HG02973 (cell line): ENCODE data around the gene CYSRT1.

Experiments
- ATAC-seq: cut with Tn5 transposase; IDR thresholded peaks from one replicate; pipeline ENCODE4 v1.9.1; 2021; ENCODE audit warnings: moderate library complexity; ENCODE audit not compliant: unreplicated experiment

CYSRT1 gene

DNA sequence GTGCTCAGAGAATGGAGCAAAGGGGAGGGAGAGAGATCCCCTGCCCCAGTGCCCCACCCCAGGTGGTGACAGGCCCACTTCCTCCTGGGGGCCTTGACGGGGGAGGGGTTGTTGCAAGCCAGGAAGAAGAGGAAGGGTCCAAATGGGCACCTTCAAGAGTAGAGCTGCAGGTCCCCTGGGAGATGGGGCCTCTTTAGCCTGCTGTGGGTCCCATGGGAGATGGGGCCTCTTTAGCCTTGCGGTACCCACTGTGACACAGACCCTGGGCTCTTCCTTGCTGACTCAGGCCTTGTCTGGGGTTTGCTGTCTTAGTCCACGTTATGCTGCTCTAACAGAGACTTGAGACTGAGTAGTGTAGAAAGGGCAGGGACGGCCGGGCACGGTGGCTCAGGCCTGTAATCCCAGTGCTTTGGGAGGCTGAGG lies 43.0 kb downstream of the CYSRT1 start:
- ATAC-seq, result no peak

DNA sequence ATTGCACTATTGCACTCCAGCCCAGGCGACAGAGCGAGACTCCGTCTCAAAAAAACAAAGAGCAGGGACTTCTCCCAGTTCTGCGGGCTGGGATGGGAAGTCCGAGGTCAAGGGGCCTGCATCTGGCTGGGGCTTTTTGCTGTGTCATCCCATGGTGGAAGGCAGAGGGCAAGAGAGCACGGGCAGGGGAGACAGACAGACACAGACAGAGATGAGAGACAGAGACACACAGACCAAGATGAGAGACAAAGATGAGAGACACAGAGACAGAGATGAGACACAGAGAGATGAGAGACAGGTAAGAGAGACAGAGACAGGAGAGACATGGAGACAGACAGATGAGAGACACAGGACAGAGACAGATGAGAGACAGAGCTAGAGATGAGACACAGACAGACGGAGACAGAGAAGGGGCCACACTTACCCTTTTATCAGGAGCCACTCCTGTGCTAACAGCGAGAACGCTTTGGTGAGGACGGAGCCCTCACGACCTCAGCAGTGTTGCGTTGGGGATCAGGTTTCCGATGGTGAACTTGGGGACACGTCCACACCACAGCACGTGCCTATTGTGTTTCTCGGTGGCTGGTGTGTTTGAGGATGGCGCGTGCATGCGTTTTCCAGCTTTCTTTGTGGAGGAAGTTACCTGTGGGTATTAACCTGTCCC lies 43.7 kb downstream of the CYSRT1 start:
- ATAC-seq, result no peak

DNA sequence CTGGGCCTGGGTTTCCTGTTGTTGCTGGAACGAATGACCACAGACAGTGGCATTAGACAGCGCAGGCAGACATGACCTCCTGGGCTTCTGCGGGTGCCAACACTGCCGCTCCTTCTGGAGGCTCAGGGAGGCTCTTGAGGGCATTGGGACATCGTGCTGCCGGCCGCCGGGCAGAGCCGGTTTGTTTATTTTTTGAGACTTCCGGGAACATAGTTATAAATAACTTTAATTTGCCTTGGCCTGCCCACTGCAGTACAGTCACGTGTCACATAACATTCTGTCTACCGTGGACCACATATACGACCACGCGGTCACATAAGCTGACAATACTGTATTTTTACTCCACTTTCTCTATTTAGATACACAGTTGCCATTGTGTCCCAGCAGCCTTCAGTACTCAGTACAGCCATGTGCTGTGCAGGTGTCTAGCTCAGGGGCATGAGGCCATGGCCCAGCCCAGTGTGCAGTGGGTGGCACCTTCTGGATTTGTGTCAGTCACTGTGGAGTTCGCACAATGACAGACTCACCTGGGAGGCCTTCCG lies 44.3 kb downstream of the CYSRT1 start:
- ATAC-seq, result no peak

- ATAC-seq, result no peak
Observed at GRCh38 chr9:137270929-137271695, 46.1 kb downstream of the CYSRT1 start.

DNA sequence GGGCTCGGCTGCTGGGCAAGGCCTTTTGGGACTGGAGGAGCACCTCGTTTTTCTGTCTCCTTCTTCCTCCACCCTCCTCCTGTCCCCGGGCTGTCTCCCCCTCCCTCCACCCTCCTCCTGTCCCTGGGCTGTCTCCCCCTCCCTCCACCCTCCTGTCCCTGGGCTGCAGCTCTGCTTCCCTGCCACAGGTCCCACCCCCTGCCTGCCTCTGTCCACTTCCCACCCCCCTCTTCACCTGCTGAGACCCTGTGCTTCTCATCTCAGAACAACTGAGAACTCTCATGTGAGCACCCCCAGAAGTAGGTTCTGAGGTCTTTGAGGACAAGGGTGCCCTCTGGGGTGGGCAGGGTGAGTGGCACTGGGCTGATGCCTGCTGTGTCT lies 46.7 kb downstream of the CYSRT1 start:
- ATAC-seq, result no peak

- ATAC-seq, result no peak
Observed at GRCh38 chr9:137272241-137273094, 47.5 kb downstream of the CYSRT1 start.

DNA sequence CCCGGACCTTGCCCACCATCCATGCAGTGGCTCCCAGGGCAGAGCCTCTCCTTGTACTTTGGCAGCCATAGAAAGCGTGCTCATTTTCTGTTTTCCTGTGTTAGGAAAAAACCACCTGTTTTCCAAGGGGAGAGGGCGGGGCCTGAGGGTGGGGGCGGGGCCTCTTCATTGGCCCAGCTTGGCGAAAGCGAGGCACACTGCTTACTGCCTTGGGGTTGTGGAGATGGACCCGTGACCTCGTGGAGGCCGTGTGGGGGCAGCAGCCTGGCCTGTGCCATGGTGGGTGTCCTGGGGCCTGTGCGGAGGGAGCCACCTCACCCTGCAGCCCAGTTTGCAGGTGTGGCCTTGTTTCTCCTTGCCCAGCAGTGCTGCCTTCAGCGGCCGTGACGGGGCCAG lies 48.1 kb downstream of the CYSRT1 start:
- ATAC-seq, result no peak

- no peak for ATAC-seq
Observed at GRCh38 chr9:137273611-137274320, 48.8 kb downstream of the CYSRT1 start.

DNA sequence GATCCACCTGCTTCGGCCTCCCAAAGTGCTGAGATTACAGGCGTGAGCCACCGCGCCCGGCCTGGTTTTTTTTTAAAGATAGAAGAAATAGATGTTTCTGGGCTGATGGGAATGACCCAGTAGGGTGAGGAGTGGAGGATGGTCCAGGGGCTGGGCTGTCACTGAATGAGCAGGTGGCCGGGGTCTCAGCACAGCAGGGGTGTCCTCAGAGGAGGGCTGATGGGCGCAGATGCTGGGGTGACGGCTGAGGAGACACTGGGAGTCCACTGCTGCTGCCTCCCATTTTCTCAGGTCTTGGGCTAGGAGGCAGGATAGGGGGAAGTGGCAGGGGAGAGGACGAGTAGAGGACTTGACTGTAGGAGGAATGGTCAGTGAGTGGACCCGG lies 50.2 kb downstream of the CYSRT1 start:
- ATAC-seq, result no peak
